Cardiac fibroblast (primary cell): ENCODE results near the gene WDR53.
A peak's percentile ranks its signal among the peaks of the same experiment; 100 is the strongest.
"Not testable (repeated sequence)": the region's sequence is repeated elsewhere in the genome, so short reads cannot be mapped to it uniquely, and the experiment has no call there.

ENCODE experiments used
- DNase-seq, 2 donors: peaks; one replicate each; pipeline versions ENCODE4 v3.0.0 to v3.0.0-alpha.2; 2010; ENCODE audit warnings: low read depth in 2 of 2
- H3K4me3 ChIP-seq, 2 donors: replicated peaks in 1 of 2; 1 replicate in 1 of 2; 2 replicates in 1 of 2; pipeline ENCODE4 v1.5.1; 2011; ENCODE audit warnings: low read depth in 2 of 2, low read length in 2 of 2, mild to moderate bottlenecking in 2 of 2, moderate library complexity in 1 of 2
- CTCF ChIP-seq: IDR thresholded peaks from one replicate; pipeline ENCODE4 v1.5.1; 2011; ENCODE audit warnings: low read depth, mild to moderate bottlenecking, low read length, inconsistent platforms

WDR53 gene

GRCh38 chr3:196590279-196590678 lies 21.9 kb upstream of the WDR53 start:
- H3K4me3 ChIP-seq: no peak overlapping the region
- TF ChIP-seq CTCF: no peak
- DNase-seq: no peak

- no peak for TF ChIP-seq CTCF
- H3K4me3 ChIP-seq: no peak overlapping the region
- DNase-seq: peak in 1 of 2 donors; percentile 31
Measured at GRCh38 chr3:196585044-196585757, 16.8 kb upstream of the WDR53 start.

GRCh38 chr3:196572389-196572788 lies 4.0 kb upstream of the WDR53 start:
- no peak overlapping the region for H3K4me3 ChIP-seq
- no peak for DNase-seq
- no peak for TF ChIP-seq CTCF

GRCh38 chr3:196570332-196570731 lies 2.0 kb upstream of the WDR53 start:
- H3K4me3 ChIP-seq, DNase-seq: not testable (repeated sequence)

GRCh38 chr3:196569003-196569516 lies 706 bp upstream of the WDR53 start:
- DNase-seq: peak; percentile 26 to 39
- peak overlapping the region; percentile 93 to 99 for H3K4me3 ChIP-seq
- peak; percentile 2 for TF ChIP-seq CTCF

- TF ChIP-seq CTCF: no peak
- peak; percentile 17 to 55 for DNase-seq
- no peak overlapping the region for H3K4me3 ChIP-seq
Measured at GRCh38 chr3:196563721-196564225, 4.6 kb downstream of the WDR53 start.

GRCh38 chr3:196559826-196560225 lies 8.5 kb downstream of the WDR53 start:
- no peak for DNase-seq
- no peak overlapping the region for H3K4me3 ChIP-seq
- no peak for TF ChIP-seq CTCF
